Gastrocnemius medialis (tissue), 4 donors: ENCODE results near the gene EXTL2. TPM values are rescaled to one million over a fixed set of nuclear protein-coding genes. Genes with fewer than 3 reads are reported as not detected.

Source experiments
- ATAC-seq, 2 donors: fragments of 150-250 bp; one replicate each; pipeline ENCODE4 v1.9.1; 2016
- DNase-seq, 2 donors: peaks; one replicate each; pipeline ENCODE4 v3.0.0-alpha.2; 2019
- H3K27ac ChIP-seq, 4 donors: fragments of 200-600 bp; sonication (generic); 1 replicate in 1 of 4; 2 replicates in 3 of 4; pipeline ENCODE4 v1.5.1; 2016 to 2018; ENCODE audit warnings: mild to moderate bottlenecking in 2 of 4, moderate library complexity in 1 of 4
- H3K27me3 ChIP-seq, 3 donors: fragments of 200-600 bp; sonication (generic) in 2 of 3; 1 replicate in 1 of 3; 2 replicates in 2 of 3; pipeline versions ENCODE4 v1.5.1 to v1.6.0; 2016 to 2019; ENCODE audit warnings: mild to moderate bottlenecking in 1 of 3, moderate library complexity in 1 of 3
- H3K36me3 ChIP-seq, 2 donors: fragments of 200-600 bp; sonication (generic) in 1 of 2; one replicate each; pipeline ENCODE4 v1.5.1; 2017 to 2018
- H3K4me1 ChIP-seq, 2 donors: fragments of 200-600 bp; sonication (generic) in 1 of 2; one replicate each; pipeline ENCODE4 v1.5.1; 2016 to 2017; ENCODE audit warnings: mild to moderate bottlenecking in 2 of 2
- H3K4me3 ChIP-seq, 4 donors: fragments of 200-600 bp; sonication (generic) in 3 of 4; 1 replicate in 1 of 4; 2 replicates in 3 of 4; pipeline ENCODE4 v1.5.1; 2016 to 2019; ENCODE audit warnings: mild to moderate bottlenecking in 2 of 4
- H3K9me3 ChIP-seq, 3 donors: fragments of 200-600 bp; sonication (generic) in 2 of 3; 1 replicate in 1 of 3; 2 replicates in 2 of 3; pipeline ENCODE4 v1.5.1; 2016 to 2019
- POLR2A ChIP-seq, 2 donors: fragments of 450-650 bp; IDR thresholded peaks; one replicate each; pipeline ENCODE4 v1.6.1; 2017; ENCODE audit warnings: antibody characterized with exemption in 2 of 2, mild to moderate bottlenecking in 2 of 2, moderate library complexity in 2 of 2
- in situ Hi-C, 4 donors: fragments of 200-750 bp; cut with MboI; loops; one replicate each; pipeline versions ENCODE4 v1.15.0 to v1.8.0; 2017; ENCODE audit warnings: low sequenced_read_pairs in 4 of 4
- intact Hi-C: fragments of 100-400 bp; cut with DNase I; formaldehyde crosslinking; loops from one replicate; pipeline ENCODE4 v1.15.1; 2023; ENCODE audit warnings: low total_unique reads
- total RNA-seq, 4 donors: library from RNA; depleted of rRNA; stranded (reverse); fragments of >200 nt; gene quantifications; one replicate each; pipeline versions ENCODE4 v1.1.0 to v1.2.3, GENCODE V29; 2016
- TF ChIP-seq, protein P1 (sequence below), 5 experiments: fragments of 450-650 bp in 3 of 5; fragments of 200-600 bp in 2 of 5; sonication (generic) in 2 of 5; IDR thresholded peaks in 4 of 5; conservative IDR thresholded peaks in 1 of 5; 1 replicate in 4 of 5; 2 replicates in 1 of 5; pipeline ENCODE4 v1.5.1; 2016 to 2019; ENCODE audit warnings: antibody characterized with exemption in 5 of 5, mild to moderate bottlenecking in 3 of 5, moderate library complexity in 3 of 5

EXTL2 gene
- total RNA-seq, 4 donors from 2014 or later: 1.7 to 4.9 (median 3.4) TPM

DNA sequence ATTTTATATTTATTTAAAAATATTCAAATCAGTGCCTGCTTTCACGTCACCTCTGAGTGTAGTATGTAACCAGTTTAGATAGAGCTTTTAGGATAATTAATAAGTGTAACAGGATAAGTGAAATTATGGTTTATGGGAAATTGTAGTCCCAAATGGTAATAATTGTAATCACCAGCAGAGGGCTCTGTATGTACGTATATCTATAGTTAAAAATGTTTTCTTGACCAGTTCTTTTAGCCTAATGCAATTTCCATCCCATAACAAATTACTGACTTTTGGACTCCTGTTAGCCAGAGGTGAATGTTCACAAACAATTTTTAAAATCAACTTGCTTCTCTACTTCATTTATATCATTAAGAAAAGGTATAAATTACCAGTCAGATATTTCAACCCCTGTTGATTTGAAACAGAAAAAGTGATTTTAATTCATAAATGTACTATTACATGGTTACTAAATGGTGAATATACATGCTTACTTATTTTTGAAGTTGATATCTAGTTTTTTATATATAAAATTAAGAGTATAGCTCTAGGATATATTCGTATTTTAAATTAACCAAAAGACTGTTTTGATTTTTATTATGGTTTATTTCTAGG is 26.6 kb upstream of the EXTL2 start:
- Histone ChIP-seq H3K4me1 (no peaks in the 10 kb centered on the region), H3K27ac (no peak overlapping the region), H3K27me3 (no peaks in the 10 kb centered on the region), H3K36me3 (peaks cover 0 to 29% of the 10 kb centered on the region in 2 donors), H3K4me3 (no peak overlapping the region), H3K9me3 (no peaks in the 10 kb centered on the region)
- TF ChIP-seq POLR2A (IDR thresholded peaks at IDR 0.05): no peak
- TF ChIP-seq, protein P1, sequence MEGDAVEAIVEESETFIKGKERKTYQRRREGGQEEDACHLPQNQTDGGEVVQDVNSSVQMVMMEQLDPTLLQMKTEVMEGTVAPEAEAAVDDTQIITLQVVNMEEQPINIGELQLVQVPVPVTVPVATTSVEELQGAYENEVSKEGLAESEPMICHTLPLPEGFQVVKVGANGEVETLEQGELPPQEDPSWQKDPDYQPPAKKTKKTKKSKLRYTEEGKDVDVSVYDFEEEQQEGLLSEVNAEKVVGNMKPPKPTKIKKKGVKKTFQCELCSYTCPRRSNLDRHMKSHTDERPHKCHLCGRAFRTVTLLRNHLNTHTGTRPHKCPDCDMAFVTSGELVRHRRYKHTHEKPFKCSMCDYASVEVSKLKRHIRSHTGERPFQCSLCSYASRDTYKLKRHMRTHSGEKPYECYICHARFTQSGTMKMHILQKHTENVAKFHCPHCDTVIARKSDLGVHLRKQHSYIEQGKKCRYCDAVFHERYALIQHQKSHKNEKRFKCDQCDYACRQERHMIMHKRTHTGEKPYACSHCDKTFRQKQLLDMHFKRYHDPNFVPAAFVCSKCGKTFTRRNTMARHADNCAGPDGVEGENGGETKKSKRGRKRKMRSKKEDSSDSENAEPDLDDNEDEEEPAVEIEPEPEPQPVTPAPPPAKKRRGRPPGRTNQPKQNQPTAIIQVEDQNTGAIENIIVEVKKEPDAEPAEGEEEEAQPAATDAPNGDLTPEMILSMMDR (IDR thresholded peaks at IDR 0.05 in 4 of 5, conservative IDR thresholded peaks at IDR 0.05 in 1 of 5): peak; percentile 54 to 75 (median 62)
- DNase-seq (no peak), ATAC-seq (no peak)
- intact Hi-C loops (loop anchor here (1.0 to 5.0 kb wide), 3 partner anchors 318 to 436 kb away; no protein-coding TSS in a partner anchor), in situ Hi-C loops (loop anchor here in 3 of 4 donors (5.0 kb wide), 1 partner anchor 366 kb away; no protein-coding TSS in a partner anchor)

- no peak for DNase-seq
- no peaks in the 10 kb centered on the region for H3K9me3 ChIP-seq
- peaks cover 0 to 85% of the 10 kb centered on the region in 2 donors for H3K36me3 ChIP-seq
- no peak for ATAC-seq
- no peaks in the 10 kb centered on the region for H3K27me3 ChIP-seq
- TF ChIP-seq, protein P1 (IDR thresholded peaks at IDR 0.05 in 4 of 5, conservative IDR thresholded peaks at IDR 0.05 in 1 of 5): no peak
- TF ChIP-seq POLR2A (IDR thresholded peaks at IDR 0.05): no peak
- H3K4me3 ChIP-seq: no peak overlapping the region
- H3K4me1 ChIP-seq: no peaks in the 10 kb centered on the region
- in situ Hi-C loops: loop anchor here in 1 of 4 donors (5.0 kb wide), 1 partner anchor 380 kb away; no protein-coding TSS in a partner anchor
- intact Hi-C loops: no loop called here
- no peak overlapping the region for H3K27ac ChIP-seq
Observed at GRCh38 chr1:100912019-100912418, 17.4 kb upstream of the EXTL2 start.

DNA sequence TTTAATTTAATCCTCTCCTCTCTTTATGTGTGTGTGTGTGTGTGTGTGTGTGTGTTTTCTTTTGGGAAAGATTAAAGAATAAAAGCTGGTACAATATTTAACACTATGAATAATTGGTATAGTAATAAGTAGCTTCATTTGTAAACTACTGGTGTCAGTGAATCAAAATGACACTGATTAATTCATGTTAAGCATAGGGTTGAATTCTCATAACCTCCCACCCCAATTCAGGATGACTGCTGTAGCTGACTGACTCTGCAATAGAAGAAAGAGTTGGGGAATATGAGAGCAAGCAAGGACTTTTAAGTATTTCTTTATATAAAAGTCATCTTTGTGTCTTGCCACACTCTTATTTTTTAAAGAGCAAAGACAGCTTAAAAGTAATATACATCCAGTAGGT is 14.4 kb upstream of the EXTL2 start:
- H3K4me1 ChIP-seq: no peaks in the 10 kb centered on the region
- no peaks in the 10 kb centered on the region for H3K27me3 ChIP-seq
- no peak overlapping the region for H3K4me3 ChIP-seq
- ATAC-seq (no peak), DNase-seq (no peak)
- H3K9me3 ChIP-seq: no peaks in the 10 kb centered on the region
- intact Hi-C loops: no loop called here
- peaks cover 0 to 67% of the 10 kb centered on the region in 2 donors for H3K36me3 ChIP-seq
- H3K27ac ChIP-seq: no peak overlapping the region
- in situ Hi-C loops: no loop called here
- TF ChIP-seq, protein P1 (IDR thresholded peaks at IDR 0.05 in 4 of 5, conservative IDR thresholded peaks at IDR 0.05 in 1 of 5): no peak
- TF ChIP-seq POLR2A (IDR thresholded peaks at IDR 0.05): no peak

- Histone ChIP-seq H3K4me1 (no peaks in the 10 kb centered on the region), H3K4me3 (no peak overlapping the region), H3K27me3 (no peaks in the 10 kb centered on the region), H3K36me3 (peaks cover 0 to 56% of the 10 kb centered on the region in 2 donors), H3K9me3 (no peaks in the 10 kb centered on the region), H3K27ac (no peak overlapping the region)
- DNase-seq: no peak
- in situ Hi-C loops (no loop called here), intact Hi-C loops (no loop called here)
- no peak for TF ChIP-seq POLR2A (IDR thresholded peaks at IDR 0.05)
- TF ChIP-seq, protein P1 (IDR thresholded peaks at IDR 0.05 in 4 of 5, conservative IDR thresholded peaks at IDR 0.05 in 1 of 5): no peak
- no peak for ATAC-seq
Observed at GRCh38 chr1:100907887-100908286, 13.2 kb upstream of the EXTL2 start.
